NCI-H2081 treated with DMSO at 0.1 percent for 48 hours (cell line): ENCODE data around the gene OR10D3.
"Not testable (repeated sequence)": the region's sequence is repeated elsewhere in the genome, so short reads cannot be mapped to it uniquely, and the experiment has no call there.

Experiments
- DNase-seq: peaks from one replicate; lab custom pipeline; 2025; lab: John Stamatoyannopoulos, UW

Gene OR10D3

GRCh38 chr11:124183068-124183467 is at the start of gene OR10D3:
OR10D3 (plus strand) TSS chr11:124183345; CDS start chr11:124185270, 1,925 bp downstream.
- no peak for DNase-seq

- no peak for DNase-seq
Measured at GRCh38 chr11:124143034-124143433, 40.1 kb upstream of the OR10D3 start.

GRCh38 chr11:124147951-124148350 is 35.2 kb upstream of the OR10D3 start:
- DNase-seq = no peak

GRCh38 chr11:124150684-124151083 is 32.5 kb upstream of the OR10D3 start:
- DNase-seq = no peak

- DNase-seq = no peak
Measured at GRCh38 chr11:124152770-124153407, 30.3 kb upstream of the OR10D3 start.

- DNase-seq = no peak
Measured at GRCh38 chr11:124153821-124154220, 29.3 kb upstream of the OR10D3 start.

- no peak for DNase-seq
Measured at GRCh38 chr11:124159481-124159880, 23.7 kb upstream of the OR10D3 start.

- no peak for DNase-seq
Measured at GRCh38 chr11:124160986-124161385, 22.2 kb upstream of the OR10D3 start.

GRCh38 chr11:124167826-124168231 is 15.3 kb upstream of the OR10D3 start:
- peak; percentile 29 for DNase-seq

GRCh38 chr11:124168796-124169195 is 14.3 kb upstream of the OR10D3 start:
- no peak for DNase-seq

- DNase-seq = not testable (repeated sequence)
Measured at GRCh38 chr11:124170315-124170714, 12.8 kb upstream of the OR10D3 start.

GRCh38 chr11:124170801-124171586 is 12.2 kb upstream of the OR10D3 start:
- DNase-seq = no peak

GRCh38 chr11:124172101-124172500 is 11.0 kb upstream of the OR10D3 start:
- no peak for DNase-seq

GRCh38 chr11:124172599-124172998 is 10.5 kb upstream of the OR10D3 start:
- no peak for DNase-seq

- DNase-seq = peak; percentile 70
Measured at GRCh38 chr11:124174001-124174583, 9.1 kb upstream of the OR10D3 start.

GRCh38 chr11:124176925-124177715 is 6.0 kb upstream of the OR10D3 start:
- no peak for DNase-seq

GRCh38 chr11:124179310-124179709 is 3.8 kb upstream of the OR10D3 start:
- no peak for DNase-seq

GRCh38 chr11:124190298-124191139 is 7.4 kb downstream of the OR10D3 start:
- no peak for DNase-seq

- DNase-seq = no peak
Measured at GRCh38 chr11:124193221-124194010, 10.3 kb downstream of the OR10D3 start.
